ENCODE results near the gene PARVA.

The PARVA gene

DNA sequence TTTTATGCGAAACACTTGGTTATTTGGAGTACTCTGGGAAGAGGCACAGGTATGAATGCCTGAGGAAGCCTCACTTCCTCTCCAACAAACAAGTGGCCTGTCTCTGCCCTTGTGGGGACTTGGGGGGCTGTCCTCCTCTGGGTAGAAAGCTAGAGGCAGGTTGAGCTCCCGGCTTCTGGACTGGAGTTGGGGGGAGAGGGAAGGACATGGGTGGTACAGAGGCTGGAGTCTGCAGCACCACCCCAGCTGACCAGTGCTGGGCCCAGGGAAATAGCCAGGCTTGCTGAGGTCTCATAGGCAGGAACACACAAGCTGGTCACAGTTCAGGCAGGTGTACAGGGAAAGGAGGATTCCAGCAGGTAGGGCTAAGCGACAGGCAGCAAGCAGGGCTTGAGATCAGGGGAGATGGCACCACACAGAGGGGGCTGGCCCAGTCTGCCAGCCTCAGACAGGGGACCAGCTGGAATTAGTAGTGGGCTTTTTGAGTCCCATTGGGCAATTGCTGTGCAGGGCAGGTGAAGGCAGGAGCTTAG lies 161.6 kb downstream of the PARVA start:
- no peak for TF ChIP-seq TSHZ2 (CRISPR knock-in tag; IDR thresholded peaks at IDR 0.05)
- no peak for TF ChIP-seq ARNTL (CRISPR knock-in tag; IDR thresholded peaks at IDR 0.05; ENCODE audit: borderline replicate concordance, low read depth)
- no peak for TF ChIP-seq ZNF8 (CRISPR knock-in tag; IDR thresholded peaks at IDR 0.05)
- TF ChIP-seq ISL1 (CRISPR knock-in tag; IDR thresholded peaks at IDR 0.05), result no peak
- no peak for TF ChIP-seq RARB (CRISPR knock-in tag; IDR thresholded peaks at IDR 0.05)
- no peak for TF ChIP-seq ZNF565 (CRISPR knock-in tag; conservative IDR thresholded peaks at IDR 0.05; ENCODE audit: low read depth)
- TF ChIP-seq, protein P1, sequence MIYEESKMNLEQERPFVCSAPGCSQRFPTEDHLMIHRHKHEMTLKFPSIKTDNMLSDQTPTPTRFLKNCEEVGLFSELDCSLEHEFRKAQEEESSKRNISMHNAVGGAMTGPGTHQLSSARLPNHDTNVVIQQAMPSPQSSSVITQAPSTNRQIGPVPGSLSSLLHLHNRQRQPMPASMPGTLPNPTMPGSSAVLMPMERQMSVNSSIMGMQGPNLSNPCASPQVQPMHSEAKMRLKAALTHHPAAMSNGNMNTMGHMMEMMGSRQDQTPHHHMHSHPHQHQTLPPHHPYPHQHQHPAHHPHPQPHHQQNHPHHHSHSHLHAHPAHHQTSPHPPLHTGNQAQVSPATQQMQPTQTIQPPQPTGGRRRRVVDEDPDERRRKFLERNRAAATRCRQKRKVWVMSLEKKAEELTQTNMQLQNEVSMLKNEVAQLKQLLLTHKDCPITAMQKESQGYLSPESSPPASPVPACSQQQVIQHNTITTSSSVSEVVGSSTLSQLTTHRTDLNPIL (CRISPR knock-in tag; IDR thresholded peaks at IDR 0.05; ENCODE audit: low read depth), result no peak
- TF ChIP-seq ESRRG (CRISPR knock-in tag; IDR thresholded peaks at IDR 0.05), result no peak
- TF ChIP-seq ZFP3 (CRISPR knock-in tag; IDR thresholded peaks at IDR 0.05), result no peak
- no peak for ATAC-seq

DNA sequence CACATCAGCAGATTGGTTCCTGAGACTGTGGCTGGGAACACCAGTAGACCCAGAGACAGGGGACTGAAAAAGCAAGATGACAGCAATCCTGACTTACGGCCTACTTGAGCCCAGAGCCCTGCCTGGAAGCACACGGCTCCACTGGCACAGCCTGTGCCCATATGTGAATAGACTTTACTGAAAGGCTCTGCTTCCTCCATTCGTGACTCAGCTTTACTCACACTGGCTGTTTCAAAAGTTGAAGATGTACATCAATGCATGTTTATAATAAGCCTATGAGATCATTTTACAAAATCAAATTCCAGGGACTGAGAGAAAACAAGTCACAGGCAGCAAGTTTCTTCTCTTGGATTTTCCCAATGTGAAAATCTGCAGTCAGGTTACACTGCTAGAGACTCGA lies 162.2 kb downstream of the PARVA start:
- TF ChIP-seq, protein P2, sequence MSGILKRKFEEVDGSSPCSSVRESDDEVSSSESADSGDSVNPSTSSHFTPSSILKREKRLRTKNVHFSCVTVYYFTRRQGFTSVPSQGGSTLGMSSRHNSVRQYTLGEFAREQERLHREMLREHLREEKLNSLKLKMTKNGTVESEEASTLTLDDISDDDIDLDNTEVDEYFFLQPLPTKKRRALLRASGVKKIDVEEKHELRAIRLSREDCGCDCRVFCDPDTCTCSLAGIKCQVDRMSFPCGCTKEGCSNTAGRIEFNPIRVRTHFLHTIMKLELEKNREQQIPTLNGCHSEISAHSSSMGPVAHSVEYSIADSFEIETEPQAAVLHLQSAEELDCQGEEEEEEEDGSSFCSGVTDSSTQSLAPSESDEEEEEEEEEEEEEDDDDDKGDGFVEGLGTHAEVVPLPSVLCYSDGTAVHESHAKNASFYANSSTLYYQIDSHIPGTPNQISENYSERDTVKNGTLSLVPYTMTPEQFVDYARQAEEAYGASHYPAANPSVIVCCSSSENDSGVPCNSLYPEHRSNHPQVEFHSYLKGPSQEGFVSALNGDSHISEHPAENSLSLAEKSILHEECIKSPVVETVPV (CRISPR knock-in tag; IDR thresholded peaks at IDR 0.05), result no peak
- TF ChIP-seq ZNF70 (CRISPR knock-in tag; IDR thresholded peaks at IDR 0.05) (no peak), ZFP30 (CRISPR knock-in tag; IDR thresholded peaks at IDR 0.05) (no peak), SNAI2 (CRISPR knock-in tag; IDR thresholded peaks at IDR 0.05) (0 out of 2 replicates have a peak, but pooled peaks have one; percentile 20), ISL1 (CRISPR knock-in tag; IDR thresholded peaks at IDR 0.05) (peak; percentile 43), ESRRG (CRISPR knock-in tag; IDR thresholded peaks at IDR 0.05) (no peak)
- TF ChIP-seq, protein P1 (CRISPR knock-in tag; IDR thresholded peaks at IDR 0.05; ENCODE audit: low read depth), result no peak
- TF ChIP-seq, protein P3, sequence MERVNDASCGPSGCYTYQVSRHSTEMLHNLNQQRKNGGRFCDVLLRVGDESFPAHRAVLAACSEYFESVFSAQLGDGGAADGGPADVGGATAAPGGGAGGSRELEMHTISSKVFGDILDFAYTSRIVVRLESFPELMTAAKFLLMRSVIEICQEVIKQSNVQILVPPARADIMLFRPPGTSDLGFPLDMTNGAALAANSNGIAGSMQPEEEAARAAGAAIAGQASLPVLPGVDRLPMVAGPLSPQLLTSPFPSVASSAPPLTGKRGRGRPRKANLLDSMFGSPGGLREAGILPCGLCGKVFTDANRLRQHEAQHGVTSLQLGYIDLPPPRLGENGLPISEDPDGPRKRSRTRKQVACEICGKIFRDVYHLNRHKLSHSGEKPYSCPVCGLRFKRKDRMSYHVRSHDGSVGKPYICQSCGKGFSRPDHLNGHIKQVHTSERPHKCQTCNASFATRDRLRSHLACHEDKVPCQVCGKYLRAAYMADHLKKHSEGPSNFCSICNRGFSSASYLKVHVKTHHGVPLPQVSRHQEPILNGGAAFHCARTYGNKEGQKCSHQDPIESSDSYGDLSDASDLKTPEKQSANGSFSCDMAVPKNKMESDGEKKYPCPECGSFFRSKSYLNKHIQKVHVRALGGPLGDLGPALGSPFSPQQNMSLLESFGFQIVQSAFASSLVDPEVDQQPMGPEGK (CRISPR knock-in tag; IDR thresholded peaks at IDR 0.05; ENCODE audit: borderline replicate concordance), result no peak

DNA sequence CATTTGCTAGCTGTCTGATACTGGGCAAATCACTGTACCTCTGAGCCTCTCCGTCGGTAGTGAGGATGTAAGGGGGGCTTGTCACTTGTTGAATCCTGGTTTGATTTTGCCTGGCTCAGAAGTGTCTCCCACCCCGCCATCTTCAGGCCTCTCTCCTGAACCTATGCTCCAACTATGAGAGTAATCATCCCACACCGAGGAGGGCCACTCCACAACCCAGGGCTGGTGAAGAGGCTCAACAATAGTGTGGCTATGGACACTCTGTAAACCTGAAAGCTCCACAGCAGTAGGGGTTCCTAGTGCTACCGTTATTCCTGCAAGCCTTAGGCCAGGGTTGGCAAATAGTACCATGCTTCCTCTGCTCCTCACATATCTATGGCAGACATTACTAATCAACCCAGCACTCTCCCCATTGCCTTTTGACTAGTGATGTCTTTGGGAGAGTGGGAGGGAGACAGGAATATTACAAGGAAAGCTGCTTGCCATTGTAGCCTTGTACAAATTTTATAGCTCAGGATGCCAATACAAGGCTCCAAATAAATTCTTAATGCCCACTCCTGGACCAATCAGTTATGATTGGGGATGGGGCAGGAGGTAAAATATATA lies 162.8 kb downstream of the PARVA start:
- TF ChIP-seq ZFP3 (CRISPR knock-in tag; IDR thresholded peaks at IDR 0.05) (no peak), ESRRG (CRISPR knock-in tag; IDR thresholded peaks at IDR 0.05) (no peak), PPARA (CRISPR knock-in tag; IDR thresholded peaks at IDR 0.05; ENCODE audit: borderline replicate concordance) (no peak), ZC3H10 (CRISPR knock-in tag; IDR thresholded peaks at IDR 0.05) (no peak), ZFP30 (CRISPR knock-in tag; IDR thresholded peaks at IDR 0.05) (no peak)
- TF ChIP-seq, protein P1 (CRISPR knock-in tag; IDR thresholded peaks at IDR 0.05; ENCODE audit: low read depth), result no peak
- peak; percentile 2; the same call in 2 of the 3 replicates for ATAC-seq

More for the DNA sequence above, 162.2 kb downstream of the PARVA start:
- peak; percentile 72 for ATAC-seq
